ENCODE measurements around the gene EME1. TPM values are rescaled to one million over a fixed set of nuclear protein-coding genes. Genes with fewer than 3 reads are reported as not detected.
"Not testable (repeated sequence)": the region's sequence is repeated elsewhere in the genome, so short reads cannot be mapped to it uniquely, and the experiment has no call there.

Gene EME1
- total RNA-seq, 4 donors from 2014 or later: 0.42 to 1.7 (median 1.1) TPM

GRCh38 chr17:50397111-50397918, 24.3 kb downstream of the EME1 start, which contains the start of gene LRRC59:
LRRC59 (minus strand) TSS chr17:50397523; CDS start chr17:50397317, 206 bp downstream.
- H3K27ac ChIP-seq: peak within 1 kb of the TSS; percentile 23 to 89 (median 80)
- 1 to 3% methylated on average over 43 to 45 of the region's 70 CpGs for WGBS, 2 donors
- peak; percentile 72 to 83 for DNase-seq (ENCODE audit: low spot score in 2 of 2)
- peaks cover 0 to 30% (median 21%) of the 10 kb centered on the region in 4 donors for H3K4me1 ChIP-seq
- no peaks in the 10 kb centered on the region for H3K27me3 ChIP-seq
- TF ChIP-seq CTCF (IDR thresholded peaks at IDR 0.05) (peak; percentile 95 to 100 (median 97)), EP300 (IDR thresholded peaks at IDR 0.05) (peak; percentile 56 to 81), POLR2A (IDR thresholded peaks at IDR 0.05) (peak; percentile 31 to 51)
- peak within 1 kb of the TSS; percentile 82 to 98 (median 87) for H3K4me3 ChIP-seq
- H3K9me3 ChIP-seq: no peaks in the 10 kb centered on the region
- H3K36me3 ChIP-seq: peaks cover 0 to 27% (median 0%) of the 10 kb centered on the region in 3 donors

GRCh38 chr17:50397919-50398285, 24.9 kb downstream of the EME1 start:
- H3K27ac ChIP-seq: peak overlapping the region in 1 of 4 donors; percentile 89
- peaks cover 0 to 30% (median 21%) of the 10 kb centered on the region in 4 donors for H3K4me1 ChIP-seq
- DNase-seq (ENCODE audit: low spot score in 2 of 2): no peak
- TF ChIP-seq EP300 (IDR thresholded peaks at IDR 0.05): no peak
- no peak for TF ChIP-seq CTCF (IDR thresholded peaks at IDR 0.05)
- TF ChIP-seq POLR2A (IDR thresholded peaks at IDR 0.05): no peak
- no peaks in the 10 kb centered on the region for H3K27me3 ChIP-seq
- H3K36me3 ChIP-seq: peaks cover 0 to 21% (median 0%) of the 10 kb centered on the region in 3 donors
- 55 to 60% methylated on average over 9 of the region's 9 CpGs for WGBS, 2 donors
- no peaks in the 10 kb centered on the region for H3K9me3 ChIP-seq
- H3K4me3 ChIP-seq: peak overlapping the region in 2 of 4 donors; percentile 85 to 98

GRCh38 chr17:50398672-50399071, 25.6 kb downstream of the EME1 start:
- H3K4me1 ChIP-seq: peaks cover 0 to 30% (median 21%) of the 10 kb centered on the region in 4 donors
- not testable (repeated sequence) for H3K27ac ChIP-seq; DNase-seq (ENCODE audit: low spot score in 2 of 2); H3K27me3 ChIP-seq; H3K4me3 ChIP-seq; H3K9me3 ChIP-seq
- peaks cover 0 to 13% (median 0%) of the 10 kb centered on the region in 3 donors for H3K36me3 ChIP-seq
- 90 to 96% methylated on average over 3 of the region's 3 CpGs for WGBS, 2 donors

GRCh38 chr17:50399591-50399990, 26.6 kb downstream of the EME1 start:
- not testable (repeated sequence) for H3K27ac ChIP-seq; H3K4me3 ChIP-seq; H3K36me3 ChIP-seq; DNase-seq (ENCODE audit: low spot score in 2 of 2); H3K27me3 ChIP-seq; H3K9me3 ChIP-seq
- peaks cover 0 to 29% (median 20%) of the 10 kb centered on the region in 4 donors for H3K4me1 ChIP-seq
- WGBS, 2 donors: 92 to 95% methylated on average over 8 of the region's 8 CpGs

GRCh38 chr17:50405351-50405750, 32.3 kb downstream of the EME1 start:
- H3K27ac ChIP-seq; DNase-seq (ENCODE audit: low spot score in 2 of 2); H3K36me3 ChIP-seq; H3K4me3 ChIP-seq; H3K9me3 ChIP-seq; H3K4me1 ChIP-seq; H3K27me3 ChIP-seq: not testable (repeated sequence)
- 81 to 89% methylated on average over 4 of the region's 4 CpGs for WGBS, 2 donors

GRCh38 chr17:50406578-50406977, 33.5 kb downstream of the EME1 start:
- Histone ChIP-seq H3K27ac (no peak overlapping the region), H3K4me3 (no peak overlapping the region), H3K36me3 (no peaks in the 10 kb centered on the region), H3K27me3 (peaks cover 0 to 7% of the 10 kb centered on the region in 2 donors), H3K4me1 (no peaks in the 10 kb centered on the region), H3K9me3 (no peaks in the 10 kb centered on the region)
- TF ChIP-seq EP300 (IDR thresholded peaks at IDR 0.05) (no peak), POLR2A (IDR thresholded peaks at IDR 0.05) (no peak), CTCF (IDR thresholded peaks at IDR 0.05) (no peak)
- no peak for DNase-seq (ENCODE audit: low spot score in 2 of 2)
- WGBS, 2 donors: 72 to 74% methylated on average over 5 of the region's 5 CpGs
